HCT116 (cell line): ENCODE data around the gene GRIK5. TPM values are rescaled to one million over a fixed set of nuclear protein-coding genes. Genes with fewer than 3 reads are reported as not detected.

Experiments used
- ATAC-seq: fragments of 200-7000 bp; cut with Tn5 transposase; 2 replicates; pipeline ENCODE4 v1.9.1; 2020; ENCODE audit warnings: mild to moderate bottlenecking, moderate library complexity
- BruUV-seq: library from RNA; stranded (reverse); fragments of 400-500 nt; replicated peaks from 2 replicates; lab custom pipeline; 2021; lab: Mats Ljungman, UMichigan
- CTCF ChIA-PET: fragments of 300-600 bp; sonication (Branson Sonifier 250); formaldehyde crosslinking; loops from one replicate; lab custom pipeline; 2021; ENCODE audit warnings: antibody characterized with exemption; lab: Charles Lee
- POLR2A ChIA-PET: fragments of 300-600, 350-600 bp; sonication (Branson Sonifier 250); formaldehyde crosslinking; loops from one replicate; lab custom pipeline; 2021; ENCODE audit warnings: antibody characterized with exemption; lab: Charles Lee
- RAD21 ChIA-PET, 2 experiments: fragments of 300-600 bp; sonication (Branson Sonifier 250); formaldehyde crosslinking; loops; one replicate each; lab custom pipeline; 2023; ENCODE audit warnings: low total read pairs in 2 of 2; ENCODE audit not compliant: uncharacterized antibody in 2 of 2, unreplicated experiment in 2 of 2, low non-redundant PET in 1 of 2; lab: Charles Lee
- DNase-seq: peaks from one replicate; pipeline ENCODE4 v3.0.0-alpha.2; 2010; ENCODE audit warnings: low read depth, low spot score
- H2AFZ ChIP-seq: fragments of 200-600 bp; shearing (Covaris generic), sonication (generic); 2 replicates; pipeline ENCODE4 v1.6.1; 2017; ENCODE audit warnings: low read depth, mixed run types, mixed read lengths, antibody characterized with exemption, low read length; ENCODE audit not compliant: poor library complexity, severe bottlenecking
- H3K27ac ChIP-seq: 2 replicates; pipeline ENCODE4 v1.5.1; 2012; ENCODE audit warnings: low read depth, low read length
- H3K27me3 ChIP-seq: fragments of 200-600 bp; sonication (generic); 2 replicates; pipeline ENCODE4 v1.6.1; 2016; ENCODE audit warnings: mixed run types, low read length, mixed read lengths; ENCODE audit not compliant: insufficient read depth
- H3K36me3 ChIP-seq, 2 experiments: fragments of 200-500 bp in 1 of 2; fragments of 200-600 bp in 1 of 2; sonication (Bioruptor generic) in 1 of 2; sonication (generic) in 1 of 2; 2 replicates each; pipeline versions ENCODE4 v1.5.1 to v1.6.1; 2014 to 2016; ENCODE audit warnings: low read length in 2 of 2, inconsistent platforms in 1 of 2, mixed read lengths in 1 of 2, mixed run types in 1 of 2; ENCODE audit not compliant: insufficient read depth in 2 of 2, control insufficient read depth in 1 of 2
- H3K4me1 ChIP-seq, 2 experiments: fragments of 200-600 bp in 1 of 2; sonication (generic) in 1 of 2; 2 replicates each; pipeline versions ENCODE4 v1.5.1 to v1.6.1; 2012 to 2017; ENCODE audit warnings: low read length in 2 of 2, inconsistent platforms in 1 of 2, mild to moderate bottlenecking in 1 of 2, mixed read lengths in 1 of 2, mixed run types in 1 of 2, moderate library complexity in 1 of 2; ENCODE audit not compliant: insufficient read depth in 2 of 2, control insufficient read depth in 1 of 2
- H3K4me2 ChIP-seq: fragments of 200-600 bp; sonication (generic); 2 replicates; pipeline ENCODE4 v1.6.1; 2017; ENCODE audit warnings: mixed run types, low read length, mixed read lengths
- H3K4me3 ChIP-seq, 2 experiments: fragments of 200-600 bp in 1 of 2; sonication (generic) in 1 of 2; replicated peaks in 1 of 2; 2 replicates each; pipeline ENCODE4 v1.5.1; 2011 to 2016; ENCODE audit warnings: low read length in 2 of 2, control low read depth in 1 of 2, low read depth in 1 of 2, mild to moderate bottlenecking in 1 of 2, mixed read lengths in 1 of 2, mixed run types in 1 of 2
- H3K79me2 ChIP-seq: fragments of 200-600 bp; sonication (generic); 2 replicates; pipeline ENCODE4 v1.6.1; 2017; ENCODE audit warnings: mild to moderate bottlenecking, mixed run types, low read length, moderate library complexity, mixed read lengths; ENCODE audit not compliant: insufficient read depth
- H3K9ac ChIP-seq: fragments of 200-600 bp; sonication (generic); 2 replicates; pipeline ENCODE4 v1.6.1; 2016; ENCODE audit warnings: low read length, mixed read lengths
- H3K9me2 ChIP-seq: fragments of 200-600 bp; sonication (generic), shearing (Covaris generic); 2 replicates; pipeline ENCODE4 v1.6.1; 2017; ENCODE audit warnings: mixed run types, mild to moderate bottlenecking, moderate library complexity; ENCODE audit not compliant: insufficient read depth
- H3K9me3 ChIP-seq, 2 experiments: fragments of 200-500 bp in 1 of 2; fragments of 200-600 bp in 1 of 2; sonication (Bioruptor generic) in 1 of 2; sonication (generic) in 1 of 2; 2 replicates each; pipeline ENCODE4 v1.6.1; 2014 to 2017; ENCODE audit warnings: low read length in 2 of 2, mixed read lengths in 2 of 2, inconsistent platforms in 1 of 2, low read depth in 1 of 2, mild to moderate bottlenecking in 1 of 2, mixed run types in 1 of 2, moderate library complexity in 1 of 2; ENCODE audit not compliant: control insufficient read depth in 1 of 2, insufficient read depth in 1 of 2
- H4K20me1 ChIP-seq: fragments of 200-600 bp; sonication (generic), shearing (Covaris generic); 2 replicates; pipeline ENCODE4 v1.6.1; 2017; ENCODE audit warnings: mixed run types, mild to moderate bottlenecking, moderate library complexity; ENCODE audit not compliant: insufficient read depth
- CTCF ChIP-seq, 3 experiments: fragments of 200-600 bp in 1 of 3; sonication (generic) in 1 of 3; IDR thresholded peaks in 2 of 3; conservative IDR thresholded peaks in 1 of 3; 2 replicates each; pipeline ENCODE4 v1.5.1; 2012 to 2017; ENCODE audit warnings: low read depth in 2 of 3, low read length in 2 of 3, antibody characterized with exemption in 1 of 3, borderline replicate concordance in 1 of 3, control low read depth in 1 of 3, mild to moderate bottlenecking in 1 of 3, mixed read lengths in 1 of 3, mixed run types in 1 of 3, moderate library complexity in 1 of 3; ENCODE audit not compliant: insufficient read depth in 1 of 3
- EGR1 ChIP-seq: IDR thresholded peaks from 2 replicates; pipeline ENCODE4 v1.6.1; 2012; ENCODE audit warnings: low read depth
- ELF1 ChIP-seq: IDR thresholded peaks from 2 replicates; pipeline ENCODE4 v1.6.1; 2012; ENCODE audit warnings: low read depth, borderline replicate concordance
- EZH2phosphoT487 ChIP-seq: fragments of 200-600 bp; IDR thresholded peaks from 2 replicates; pipeline ENCODE4 v1.6.1; 2018; ENCODE audit warnings: antibody characterized with exemption, borderline replicate concordance
- JUND ChIP-seq: IDR thresholded peaks from 2 replicates; pipeline ENCODE4 v1.6.1; 2012
- MAX ChIP-seq: IDR thresholded peaks from 2 replicates; pipeline ENCODE4 v1.6.1; 2012
- RAD21 ChIP-seq: IDR thresholded peaks from 2 replicates; pipeline ENCODE4 v1.6.1; 2012; ENCODE audit warnings: low read depth, mild to moderate bottlenecking
- SIN3A ChIP-seq: IDR thresholded peaks from 2 replicates; pipeline ENCODE4 v1.6.1; 2012; ENCODE audit warnings: low read depth
- SRF ChIP-seq: IDR thresholded peaks from 2 replicates; pipeline ENCODE4 v1.6.1; 2012; ENCODE audit warnings: low read depth
- ZFX ChIP-seq: fragments of 450-650 bp; IDR thresholded peaks from 2 replicates; pipeline ENCODE4 v1.6.1; 2017
- ZNF274 ChIP-seq: fragments of 200-500 bp; sonication (Bioruptor generic); IDR thresholded peaks from 2 replicates; pipeline ENCODE4 v1.6.1; 2014; ENCODE audit warnings: mild to moderate bottlenecking, low read depth, low read length, inconsistent platforms
- intact Hi-C: fragments of 100-400 bp; cut with micrococcal nuclease; formaldehyde crosslinking; loops from 2 replicates; pipeline ENCODE4 v1.10.0; 2022
- total RNA-seq: library from RNA; stranded (reverse); gene quantifications from one replicate; pipeline ENCODE4 v1.2.1, GENCODE V29; 2021; ENCODE audit not compliant: unreplicated experiment

The GRIK5 gene
- total RNA-seq, 1 experiment from 2014 or later, result 1.7 TPM

GRCh38 chr19:41957161-41957837 is 112.7 kb downstream of the GRIK5 start:
- H4K20me1 ChIP-seq, result no peaks in the 10 kb centered on the region
- TF ChIP-seq EGR1 (no peak), ZNF274 (no peak), EZH2phosphoT487 (no peak), ELF1 (no peak), SRF (no peak), RAD21 (no peak), JUND (no peak)
- TF ChIP-seq, all 23 proteins: peak for 0
- POLR2A ChIA-PET, result interaction anchor here (0.6 to 1.1 kb wide), 4 partner anchors 72 to 85 kb away, joined by 3 to 5 read pairs (median 4); no protein-coding TSS in a partner anchor
- Histone ChIP-seq H3K4me2 (peak overlapping the region; percentile 100), H2AFZ (no peak overlapping the region), H3K36me3 (no peaks in the 10 kb centered on the region), H3K9ac (peak overlapping the region; percentile 84), H3K27me3 (no peaks in the 10 kb centered on the region), H3K9me3 (no peaks in the 10 kb centered on the region), H3K9me2 (no peaks in the 10 kb centered on the region), H3K4me3 (peak overlapping the region in 1 of 2 experiments; percentile 82; a peak in 2 of 4 replicates), H3K27ac (peak overlapping the region; percentile 72), H3K79me2 (no peaks in the 10 kb centered on the region), H3K4me1 (peaks cover 24 to 38% of the 10 kb centered on the region in 2 experiments)
- CTCF ChIA-PET, result interaction anchor here (0.9 to 3.5 kb wide), 7 partner anchors 12 to 165 kb away, joined by 3 to 16 read pairs (median 4); partner anchors contain the start of gene ZNF574
- no peak for DNase-seq
- no peak for ATAC-seq
- intact Hi-C loops, result loop anchor here (5.0 to 10.0 kb wide), 2 partner anchors 165 to 252 kb away; partner anchors contain the start of gene CEACAM5
- no TSS peak for BruUV-seq
- RAD21 ChIA-PET, result interaction anchor here in 1 of 2 experiments (1.5 kb wide), 1 partner anchor 84 kb away, joined by 4 read pairs; no protein-coding TSS in a partner anchor

- peaks cover 22 to 37% of the 10 kb centered on the region in 2 experiments for H3K4me1 ChIP-seq
- no peak overlapping the region for H3K4me3 ChIP-seq
- H4K20me1 ChIP-seq, result no peaks in the 10 kb centered on the region
- H3K4me2 ChIP-seq, result no peak overlapping the region
- no peak overlapping the region for H3K9ac ChIP-seq
- intact Hi-C loops, result loop anchor here (5.0 to 10.0 kb wide), 2 partner anchors 164 to 252 kb away; partner anchors contain the start of gene CEACAM5
- ATAC-seq, result no peak
- no peak overlapping the region for H2AFZ ChIP-seq
- TF ChIP-seq ZFX (no peak), EGR1 (no peak), ELF1 (no peak), SRF (no peak), MAX (no peak), SIN3A (no peak), ZNF274 (no peak), CTCF (IDR thresholded peaks at IDR 0.05 in 2 of 3, conservative IDR thresholded peaks at IDR 0.05 in 1 of 3; ENCODE audit: borderline replicate concordance in 1 of 3, insufficient read depth in 1 of 3, low read depth in 2 of 3, low read length in 2 of 3) (no peak)
- ChIA-PET CTCF (interaction anchor here (1.3 to 3.5 kb wide), 2 partner anchors 84 to 163 kb away, joined by 5 to 16 read pairs; no protein-coding TSS in a partner anchor), POLR2A (interaction anchor here (1.1 kb wide), 1 partner anchor 84 kb away, joined by 4 read pairs; no protein-coding TSS in a partner anchor), RAD21 (interaction anchor here in 1 of 2 experiments (1.5 kb wide), 1 partner anchor 83 kb away, joined by 4 read pairs; no protein-coding TSS in a partner anchor)
- no peaks in the 10 kb centered on the region for H3K27me3 ChIP-seq
- no peak for DNase-seq
- H3K79me2 ChIP-seq, result no peaks in the 10 kb centered on the region
- H3K36me3 ChIP-seq, result no peaks in the 10 kb centered on the region
- no peak overlapping the region; the same call in 1 of the 2 replicates for H3K27ac ChIP-seq
- H3K9me3 ChIP-seq, result no peaks in the 10 kb centered on the region
- no TSS peak for BruUV-seq
- no peaks in the 10 kb centered on the region for H3K9me2 ChIP-seq
Measured at GRCh38 chr19:41956621-41957020, 113.4 kb downstream of the GRIK5 start.
